ENCODE data around the gene RUVBL2. TPM values are rescaled to one million over a fixed set of nuclear protein-coding genes. Genes with fewer than 3 reads are reported as not detected.

Gene RUVBL2
- total and polyA plus RNA-seq, 8 donors: 17.0 to 44.9 (median 32.6) TPM

DNA sequence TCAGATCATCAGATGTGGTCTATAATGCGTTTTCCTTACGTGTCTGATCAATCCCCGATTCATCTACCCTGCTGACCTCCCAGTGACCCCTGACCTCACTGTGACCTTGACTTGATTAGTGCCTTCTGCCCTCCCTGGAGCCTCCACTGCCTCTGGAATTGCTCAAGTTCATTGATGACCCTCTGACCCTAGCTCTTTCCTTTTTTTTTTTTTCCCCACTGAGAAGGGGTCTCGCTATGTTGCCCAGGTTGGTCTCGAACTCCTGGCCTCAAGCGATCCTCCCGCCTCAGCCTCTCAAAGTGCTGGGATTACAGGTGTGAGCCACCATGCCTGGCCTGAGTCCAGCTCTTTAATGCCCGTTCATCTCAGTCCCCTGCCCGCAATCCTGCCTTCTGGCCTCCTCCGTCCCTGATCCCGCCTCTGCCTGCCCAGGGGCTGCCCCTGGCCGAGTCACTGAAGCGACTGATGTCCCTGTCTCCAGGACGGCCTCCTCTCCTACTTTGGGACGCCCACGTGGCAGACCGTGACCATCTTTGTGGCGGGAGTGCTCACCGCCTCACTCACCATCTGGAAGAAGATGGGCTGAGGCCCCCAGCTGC is 32.5 kb upstream of the RUVBL2 start:
- intact Hi-C loops (cut with DNase I): loop anchor here in 2 of 3 donors (10.0 kb wide), 2 partner anchors 86 to 166 kb away; partner anchors contain the start of gene PPP1R15A (in 1 of the 2)

DNA sequence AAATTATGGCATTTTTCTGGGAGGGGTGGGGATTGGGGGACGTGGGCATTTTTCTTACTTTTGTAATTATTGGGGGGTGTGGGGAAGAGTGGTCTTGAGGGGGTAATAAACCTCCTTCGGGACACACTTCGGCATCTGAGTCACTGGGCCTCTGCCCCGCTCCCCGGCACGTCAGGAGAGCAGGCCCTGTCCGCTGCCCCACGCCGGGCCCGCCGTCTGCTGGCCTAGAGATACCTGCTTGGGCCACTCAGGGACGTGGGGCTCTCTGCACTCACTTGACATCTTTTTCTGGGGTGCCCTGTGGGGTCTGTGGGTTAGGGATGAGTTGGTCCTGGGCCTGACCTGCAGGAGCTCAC is 32.0 kb upstream of the RUVBL2 start:
- ATAC-seq (no peak), DNase-seq (no peak), FAIRE-seq (no peak)
- TF ChIP-seq, protein P1, sequence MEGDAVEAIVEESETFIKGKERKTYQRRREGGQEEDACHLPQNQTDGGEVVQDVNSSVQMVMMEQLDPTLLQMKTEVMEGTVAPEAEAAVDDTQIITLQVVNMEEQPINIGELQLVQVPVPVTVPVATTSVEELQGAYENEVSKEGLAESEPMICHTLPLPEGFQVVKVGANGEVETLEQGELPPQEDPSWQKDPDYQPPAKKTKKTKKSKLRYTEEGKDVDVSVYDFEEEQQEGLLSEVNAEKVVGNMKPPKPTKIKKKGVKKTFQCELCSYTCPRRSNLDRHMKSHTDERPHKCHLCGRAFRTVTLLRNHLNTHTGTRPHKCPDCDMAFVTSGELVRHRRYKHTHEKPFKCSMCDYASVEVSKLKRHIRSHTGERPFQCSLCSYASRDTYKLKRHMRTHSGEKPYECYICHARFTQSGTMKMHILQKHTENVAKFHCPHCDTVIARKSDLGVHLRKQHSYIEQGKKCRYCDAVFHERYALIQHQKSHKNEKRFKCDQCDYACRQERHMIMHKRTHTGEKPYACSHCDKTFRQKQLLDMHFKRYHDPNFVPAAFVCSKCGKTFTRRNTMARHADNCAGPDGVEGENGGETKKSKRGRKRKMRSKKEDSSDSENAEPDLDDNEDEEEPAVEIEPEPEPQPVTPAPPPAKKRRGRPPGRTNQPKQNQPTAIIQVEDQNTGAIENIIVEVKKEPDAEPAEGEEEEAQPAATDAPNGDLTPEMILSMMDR (IDR thresholded peaks at IDR 0.05): no peak
- intact Hi-C loops (cut with DNase I): loop anchor here in 2 of 3 donors (10.0 kb wide), 2 partner anchors 87 to 167 kb away; partner anchors contain the start of gene PPP1R15A (in 1 of the 2)
- Histone ChIP-seq H3K27ac (peak overlapping the region in 2 of 4 donors; percentile 41 to 44), H3K9me3 (no peaks in the 10 kb centered on the region), H3K27me3 (no peaks in the 10 kb centered on the region), H3K4me3 (no peak overlapping the region), H3K36me3 (no peaks in the 10 kb centered on the region), H3K4me1 (peaks cover 12 to 17% (median 15%) of the 10 kb centered on the region in 3 donors)
- WGBS, 2 donors: 84 to 88% methylated on average over 12 of the region's 12 CpGs

More for the DNA sequence above, 32.5 kb upstream of the RUVBL2 start:
- H3K27ac ChIP-seq: no peak overlapping the region
- peak in 4 of 6 donors; percentile 23 to 78 (median 44) for DNase-seq
- ATAC-seq: no peak
- no peaks in the 10 kb centered on the region for H3K27me3 ChIP-seq
- FAIRE-seq: no peak
- TF ChIP-seq, protein P1 (IDR thresholded peaks at IDR 0.05): no peak
- H3K9me3 ChIP-seq: no peaks in the 10 kb centered on the region
- WGBS, 2 donors: 89 to 92% methylated on average over 17 to 19 of the region's 19 CpGs
- H3K4me1 ChIP-seq: peaks cover 7 to 15% (median 13%) of the 10 kb centered on the region in 3 donors
- H3K4me3 ChIP-seq: no peak overlapping the region
- H3K36me3 ChIP-seq: no peaks in the 10 kb centered on the region

DNA sequence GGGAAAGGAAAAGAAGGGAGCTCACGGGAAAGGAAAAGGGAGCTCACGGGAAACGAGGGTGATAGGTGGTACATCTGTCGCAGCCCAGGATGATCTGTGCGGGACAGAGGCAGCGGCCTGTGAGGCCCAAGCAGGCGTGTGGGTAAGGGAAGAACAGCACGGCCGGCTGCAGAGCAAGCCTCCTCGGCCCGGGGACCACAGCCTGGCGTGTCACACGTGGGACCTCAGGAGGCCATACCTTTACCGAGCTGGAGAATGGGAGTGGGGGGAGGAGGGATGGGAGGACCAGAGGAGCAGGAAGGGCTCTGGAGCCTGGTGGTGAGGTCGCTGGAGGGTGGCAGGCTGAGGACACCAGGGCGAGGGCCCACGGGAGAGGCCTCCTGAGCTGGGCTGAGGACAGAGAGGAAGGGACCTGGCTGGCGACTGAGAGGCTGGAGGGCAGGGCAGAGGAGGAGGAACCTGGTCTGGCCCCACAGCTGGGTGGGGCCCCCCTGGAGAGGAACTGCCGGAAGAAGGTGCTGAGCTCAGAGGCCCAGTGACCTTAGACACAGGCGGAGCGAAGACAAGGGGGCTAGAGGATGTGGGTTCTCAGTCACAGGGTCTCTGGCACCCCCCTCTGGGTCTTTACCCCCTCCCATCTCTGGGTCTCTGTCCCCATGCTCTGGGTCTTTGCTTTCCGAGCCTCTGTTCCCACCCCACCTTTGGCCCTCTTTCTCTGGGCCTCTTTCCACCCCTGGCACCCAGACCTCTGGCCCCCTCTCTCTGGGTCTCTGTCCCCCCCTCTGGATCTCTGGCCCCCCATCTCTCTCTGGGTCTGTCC is 31.4 kb upstream of the RUVBL2 start:
- no peaks in the 10 kb centered on the region for H3K36me3 ChIP-seq
- FAIRE-seq: no peak
- ATAC-seq: peak in 1 of 4 donors; percentile 26
- TF ChIP-seq, protein P1 (IDR thresholded peaks at IDR 0.05): no peak
- peak overlapping the region in 2 of 4 donors; percentile 41 to 44 for H3K27ac ChIP-seq
- H3K4me1 ChIP-seq: peaks cover 14 to 17% (median 15%) of the 10 kb centered on the region in 3 donors
- 63 to 68% methylated on average over 22 of the region's 22 CpGs for WGBS, 2 donors
- no peaks in the 10 kb centered on the region for H3K27me3 ChIP-seq
- H3K4me3 ChIP-seq: no peak overlapping the region
- intact Hi-C loops (cut with DNase I): loop anchor here in 2 of 3 donors (10.0 kb wide), 2 partner anchors 87 to 167 kb away; partner anchors contain the start of gene PPP1R15A (in 1 of the 2)
- no peaks in the 10 kb centered on the region for H3K9me3 ChIP-seq
- peak in 4 of 6 donors; percentile 31 to 80 (median 49) for DNase-seq

DNA sequence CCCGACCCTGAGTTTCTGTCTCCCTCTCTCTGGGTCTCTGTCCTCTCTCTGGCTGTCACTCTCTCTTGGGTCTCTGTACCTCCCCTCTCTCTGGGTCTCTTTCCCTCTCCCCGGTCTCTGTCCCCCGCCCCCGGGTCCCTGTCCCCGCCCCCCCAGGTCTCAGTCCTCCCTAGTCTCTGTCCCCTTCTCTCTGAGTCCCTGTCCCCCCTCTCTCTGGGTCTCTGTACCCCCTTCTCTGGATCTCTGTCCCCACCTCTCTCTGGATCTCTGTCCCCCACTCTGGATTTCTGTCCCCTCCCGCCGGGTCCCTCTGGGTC is 30.9 kb upstream of the RUVBL2 start:
- ATAC-seq (no peak), FAIRE-seq (no peak), DNase-seq (peak in 1 of 6 donors; percentile 42)
- Histone ChIP-seq H3K27ac (peak overlapping the region in 2 of 4 donors; percentile 41 to 44), H3K9me3 (no peaks in the 10 kb centered on the region), H3K36me3 (no peaks in the 10 kb centered on the region), H3K4me3 (no peak overlapping the region), H3K4me1 (peaks cover 14 to 17% (median 15%) of the 10 kb centered on the region in 3 donors), H3K27me3 (no peaks in the 10 kb centered on the region)
- WGBS, 2 donors: 60 to 64% methylated on average over 5 to 7 of the region's 7 CpGs
- TF ChIP-seq, protein P1 (IDR thresholded peaks at IDR 0.05): no peak
- intact Hi-C loops (cut with DNase I): loop anchor here in 2 of 3 donors (10.0 kb wide), 2 partner anchors 88 to 168 kb away; partner anchors contain the start of gene PPP1R15A (in 1 of the 2)
